ENCODE measurements around the gene HSPH1.
A peak's percentile ranks its signal among the peaks of the same experiment; 100 is the strongest.

The HSPH1 gene

GRCh38 chr13:31161557-31162150, at the start of gene HSPH1:
HSPH1 (minus strand) TSS chr13:31161904; CDS start chr13:31161582, 322 bp downstream.
- TF ChIP-seq, protein P1, sequence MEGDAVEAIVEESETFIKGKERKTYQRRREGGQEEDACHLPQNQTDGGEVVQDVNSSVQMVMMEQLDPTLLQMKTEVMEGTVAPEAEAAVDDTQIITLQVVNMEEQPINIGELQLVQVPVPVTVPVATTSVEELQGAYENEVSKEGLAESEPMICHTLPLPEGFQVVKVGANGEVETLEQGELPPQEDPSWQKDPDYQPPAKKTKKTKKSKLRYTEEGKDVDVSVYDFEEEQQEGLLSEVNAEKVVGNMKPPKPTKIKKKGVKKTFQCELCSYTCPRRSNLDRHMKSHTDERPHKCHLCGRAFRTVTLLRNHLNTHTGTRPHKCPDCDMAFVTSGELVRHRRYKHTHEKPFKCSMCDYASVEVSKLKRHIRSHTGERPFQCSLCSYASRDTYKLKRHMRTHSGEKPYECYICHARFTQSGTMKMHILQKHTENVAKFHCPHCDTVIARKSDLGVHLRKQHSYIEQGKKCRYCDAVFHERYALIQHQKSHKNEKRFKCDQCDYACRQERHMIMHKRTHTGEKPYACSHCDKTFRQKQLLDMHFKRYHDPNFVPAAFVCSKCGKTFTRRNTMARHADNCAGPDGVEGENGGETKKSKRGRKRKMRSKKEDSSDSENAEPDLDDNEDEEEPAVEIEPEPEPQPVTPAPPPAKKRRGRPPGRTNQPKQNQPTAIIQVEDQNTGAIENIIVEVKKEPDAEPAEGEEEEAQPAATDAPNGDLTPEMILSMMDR (conservative IDR thresholded peaks at IDR 0.05; ENCODE audit: control insufficient read depth, insufficient read depth, low read depth, low read length): no peak
- peak; percentile 95 for DNase-seq (ENCODE audit: low read depth)
- H3K4me3 ChIP-seq (ENCODE audit: control insufficient read depth, low read depth, low read length): peak within 1 kb of the TSS; percentile 94

GRCh38 chr13:31209841-31210210, 48.1 kb upstream of the HSPH1 start:
- TF ChIP-seq, protein P1 (conservative IDR thresholded peaks at IDR 0.05; ENCODE audit: control insufficient read depth, insufficient read depth, low read depth, low read length): no peak
- H3K4me3 ChIP-seq (ENCODE audit: control insufficient read depth, low read depth, low read length): no peak overlapping the region
- no peak for DNase-seq (ENCODE audit: low read depth)

- no peak overlapping the region for H3K4me3 ChIP-seq (ENCODE audit: control insufficient read depth, low read depth, low read length)
- TF ChIP-seq, protein P1 (conservative IDR thresholded peaks at IDR 0.05; ENCODE audit: control insufficient read depth, insufficient read depth, low read depth, low read length): no peak
- DNase-seq (ENCODE audit: low read depth): peak; percentile 48
Measured at GRCh38 chr13:31209172-31209840, 47.6 kb upstream of the HSPH1 start.

- TF ChIP-seq, protein P1 (conservative IDR thresholded peaks at IDR 0.05; ENCODE audit: control insufficient read depth, insufficient read depth, low read depth, low read length): no peak
- no peak overlapping the region for H3K4me3 ChIP-seq (ENCODE audit: control insufficient read depth, low read depth, low read length)
- no peak for DNase-seq (ENCODE audit: low read depth)
Measured at GRCh38 chr13:31208559-31209122, 46.9 kb upstream of the HSPH1 start.

DNA sequence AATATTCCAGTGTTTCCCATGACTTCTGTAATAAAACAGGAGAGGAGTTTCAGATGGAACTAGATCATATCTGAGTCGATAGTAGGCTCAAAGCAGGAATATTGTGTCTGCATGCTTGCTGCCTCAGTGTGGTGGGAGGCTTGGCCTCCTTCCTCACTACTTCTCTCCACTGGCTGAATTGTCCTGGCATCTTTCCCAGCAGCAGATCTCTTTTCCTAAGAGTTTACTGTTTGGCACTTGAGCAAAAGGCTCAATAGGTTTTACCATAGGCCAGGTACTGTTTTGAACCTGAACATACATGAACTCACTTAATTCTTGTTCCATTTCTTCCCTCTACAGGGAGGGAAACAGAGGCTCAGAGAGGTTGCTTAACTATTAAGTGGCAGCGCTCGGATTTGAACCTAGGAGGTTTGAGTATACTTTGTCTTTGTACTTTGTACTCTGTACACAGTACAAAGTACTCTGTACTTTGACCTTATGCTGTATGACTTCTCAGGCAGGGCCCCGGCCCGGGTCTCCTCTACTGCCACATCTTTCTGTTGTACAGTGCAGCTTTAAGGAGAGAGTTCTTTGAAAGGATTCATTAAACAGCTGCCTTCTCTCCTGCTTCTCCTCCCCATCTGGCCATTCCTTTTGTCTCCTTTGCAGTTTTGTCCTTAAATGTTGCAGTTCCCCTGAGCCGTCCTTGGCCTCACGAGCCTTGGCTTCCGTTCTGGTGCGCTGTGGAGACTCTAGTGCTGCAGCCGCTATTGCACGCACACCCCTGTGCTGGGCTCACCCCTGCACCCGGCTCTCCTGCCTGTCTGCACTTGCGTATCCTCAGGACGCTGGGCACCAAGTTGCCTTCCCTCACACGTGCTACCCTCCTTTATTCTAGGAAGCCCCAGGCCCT, 46.2 kb upstream of the HSPH1 start:
- H3K4me3 ChIP-seq (ENCODE audit: control insufficient read depth, low read depth, low read length): no peak overlapping the region
- peak; percentile 63 for DNase-seq (ENCODE audit: low read depth)
- TF ChIP-seq, protein P1 (conservative IDR thresholded peaks at IDR 0.05; ENCODE audit: control insufficient read depth, insufficient read depth, low read depth, low read length): no peak

- H3K4me3 ChIP-seq (ENCODE audit: control insufficient read depth, low read depth, low read length): no peak overlapping the region
- TF ChIP-seq, protein P1 (conservative IDR thresholded peaks at IDR 0.05; ENCODE audit: control insufficient read depth, insufficient read depth, low read depth, low read length): no peak
- peak; percentile 84 for DNase-seq (ENCODE audit: low read depth)
Measured at GRCh38 chr13:31204592-31204991, 42.9 kb upstream of the HSPH1 start.

Data from fibroblast of mammary gland (primary cell).